HCT116 (cell line): ENCODE measurements around the gene SUSD4.

ENCODE experiments used
- EZH2 ChIP-seq: fragments of 200-600 bp; sonication (generic); IDR thresholded peaks from 2 replicates; pipeline ENCODE4 v1.6.1; 2017; ENCODE audit warnings: antibody characterized with exemption, mixed run types
- MAX ChIP-seq: IDR thresholded peaks from 2 replicates; pipeline ENCODE4 v1.6.1; 2012
- POLR2A ChIP-seq: IDR thresholded peaks from 2 replicates; pipeline ENCODE4 v1.7.0; 2011; ENCODE audit warnings: borderline replicate concordance; ENCODE audit not compliant: insufficient read depth, insufficient read length; ENCODE audit errors: extremely low read depth
- POLR2AphosphoS5 ChIP-seq: IDR thresholded peaks from 2 replicates; pipeline ENCODE4 v1.6.1; 2011; ENCODE audit warnings: mild to moderate bottlenecking, low read depth, low read length, moderate library complexity
- RAD21 ChIP-seq: IDR thresholded peaks from 2 replicates; pipeline ENCODE4 v1.6.1; 2012; ENCODE audit warnings: low read depth, mild to moderate bottlenecking
- SP1 ChIP-seq: IDR thresholded peaks from 2 replicates; pipeline ENCODE4 v1.6.1; 2012; ENCODE audit warnings: low read depth
- TCF7L2 ChIP-seq: IDR thresholded peaks from 2 replicates; pipeline ENCODE4 v1.7.0; 2011; ENCODE audit warnings: borderline replicate concordance, inconsistent platforms; ENCODE audit not compliant: insufficient read depth, insufficient read length; ENCODE audit errors: extremely low read depth
- YY1 ChIP-seq: IDR thresholded peaks from 2 replicates; pipeline ENCODE4 v1.6.1; 2011; ENCODE audit warnings: low read length, low read depth, moderate library complexity, mild to moderate bottlenecking; ENCODE audit not compliant: insufficient replicate concordance; ENCODE audit errors: extremely low read depth
- ZNF274 ChIP-seq: fragments of 200-500 bp; sonication (Bioruptor generic); IDR thresholded peaks from 2 replicates; pipeline ENCODE4 v1.6.1; 2014; ENCODE audit warnings: mild to moderate bottlenecking, low read depth, low read length, inconsistent platforms
- TF ChIP-seq, protein P1 (sequence below), 3 experiments: fragments of 200-600 bp in 1 of 3; sonication (generic) in 1 of 3; IDR thresholded peaks in 2 of 3; conservative IDR thresholded peaks in 1 of 3; 2 replicates each; pipeline ENCODE4 v1.5.1; 2012 to 2017; ENCODE audit warnings: low read depth in 2 of 3, low read length in 2 of 3, antibody characterized with exemption in 1 of 3, borderline replicate concordance in 1 of 3, control low read depth in 1 of 3, mild to moderate bottlenecking in 1 of 3, mixed read lengths in 1 of 3, mixed run types in 1 of 3, moderate library complexity in 1 of 3; ENCODE audit not compliant: insufficient read depth in 1 of 3
- TF ChIP-seq, protein P2 (sequence below): IDR thresholded peaks from 2 replicates; pipeline ENCODE4 v1.6.1; 2012; ENCODE audit warnings: low read depth
- TF ChIP-seq, protein P3 (sequence below): IDR thresholded peaks from 2 replicates; pipeline ENCODE4 v1.6.1; 2011; ENCODE audit warnings: mild to moderate bottlenecking, low read length, moderate library complexity; ENCODE audit not compliant: insufficient replicate concordance; ENCODE audit errors: extremely low read depth

GRCh38 chr1:223402790-223403142, 38.8 kb upstream of the SUSD4 start:
- no peak for TF ChIP-seq EZH2
- no peak for TF ChIP-seq SP1
- TF ChIP-seq YY1 = no peak
- TF ChIP-seq, protein P1, sequence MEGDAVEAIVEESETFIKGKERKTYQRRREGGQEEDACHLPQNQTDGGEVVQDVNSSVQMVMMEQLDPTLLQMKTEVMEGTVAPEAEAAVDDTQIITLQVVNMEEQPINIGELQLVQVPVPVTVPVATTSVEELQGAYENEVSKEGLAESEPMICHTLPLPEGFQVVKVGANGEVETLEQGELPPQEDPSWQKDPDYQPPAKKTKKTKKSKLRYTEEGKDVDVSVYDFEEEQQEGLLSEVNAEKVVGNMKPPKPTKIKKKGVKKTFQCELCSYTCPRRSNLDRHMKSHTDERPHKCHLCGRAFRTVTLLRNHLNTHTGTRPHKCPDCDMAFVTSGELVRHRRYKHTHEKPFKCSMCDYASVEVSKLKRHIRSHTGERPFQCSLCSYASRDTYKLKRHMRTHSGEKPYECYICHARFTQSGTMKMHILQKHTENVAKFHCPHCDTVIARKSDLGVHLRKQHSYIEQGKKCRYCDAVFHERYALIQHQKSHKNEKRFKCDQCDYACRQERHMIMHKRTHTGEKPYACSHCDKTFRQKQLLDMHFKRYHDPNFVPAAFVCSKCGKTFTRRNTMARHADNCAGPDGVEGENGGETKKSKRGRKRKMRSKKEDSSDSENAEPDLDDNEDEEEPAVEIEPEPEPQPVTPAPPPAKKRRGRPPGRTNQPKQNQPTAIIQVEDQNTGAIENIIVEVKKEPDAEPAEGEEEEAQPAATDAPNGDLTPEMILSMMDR (IDR thresholded peaks at IDR 0.05 in 2 of 3, conservative IDR thresholded peaks at IDR 0.05 in 1 of 3; ENCODE audit: borderline replicate concordance in 1 of 3, insufficient read depth in 1 of 3, low read depth in 2 of 3, low read length in 2 of 3) = no peak
- TF ChIP-seq POLR2A = no peak
- TF ChIP-seq, protein P2, sequence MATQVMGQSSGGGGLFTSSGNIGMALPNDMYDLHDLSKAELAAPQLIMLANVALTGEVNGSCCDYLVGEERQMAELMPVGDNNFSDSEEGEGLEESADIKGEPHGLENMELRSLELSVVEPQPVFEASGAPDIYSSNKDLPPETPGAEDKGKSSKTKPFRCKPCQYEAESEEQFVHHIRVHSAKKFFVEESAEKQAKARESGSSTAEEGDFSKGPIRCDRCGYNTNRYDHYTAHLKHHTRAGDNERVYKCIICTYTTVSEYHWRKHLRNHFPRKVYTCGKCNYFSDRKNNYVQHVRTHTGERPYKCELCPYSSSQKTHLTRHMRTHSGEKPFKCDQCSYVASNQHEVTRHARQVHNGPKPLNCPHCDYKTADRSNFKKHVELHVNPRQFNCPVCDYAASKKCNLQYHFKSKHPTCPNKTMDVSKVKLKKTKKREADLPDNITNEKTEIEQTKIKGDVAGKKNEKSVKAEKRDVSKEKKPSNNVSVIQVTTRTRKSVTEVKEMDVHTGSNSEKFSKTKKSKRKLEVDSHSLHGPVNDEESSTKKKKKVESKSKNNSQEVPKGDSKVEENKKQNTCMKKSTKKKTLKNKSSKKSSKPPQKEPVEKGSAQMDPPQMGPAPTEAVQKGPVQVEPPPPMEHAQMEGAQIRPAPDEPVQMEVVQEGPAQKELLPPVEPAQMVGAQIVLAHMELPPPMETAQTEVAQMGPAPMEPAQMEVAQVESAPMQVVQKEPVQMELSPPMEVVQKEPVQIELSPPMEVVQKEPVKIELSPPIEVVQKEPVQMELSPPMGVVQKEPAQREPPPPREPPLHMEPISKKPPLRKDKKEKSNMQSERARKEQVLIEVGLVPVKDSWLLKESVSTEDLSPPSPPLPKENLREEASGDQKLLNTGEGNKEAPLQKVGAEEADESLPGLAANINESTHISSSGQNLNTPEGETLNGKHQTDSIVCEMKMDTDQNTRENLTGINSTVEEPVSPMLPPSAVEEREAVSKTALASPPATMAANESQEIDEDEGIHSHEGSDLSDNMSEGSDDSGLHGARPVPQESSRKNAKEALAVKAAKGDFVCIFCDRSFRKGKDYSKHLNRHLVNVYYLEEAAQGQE = no peak
- TF ChIP-seq, protein P3, sequence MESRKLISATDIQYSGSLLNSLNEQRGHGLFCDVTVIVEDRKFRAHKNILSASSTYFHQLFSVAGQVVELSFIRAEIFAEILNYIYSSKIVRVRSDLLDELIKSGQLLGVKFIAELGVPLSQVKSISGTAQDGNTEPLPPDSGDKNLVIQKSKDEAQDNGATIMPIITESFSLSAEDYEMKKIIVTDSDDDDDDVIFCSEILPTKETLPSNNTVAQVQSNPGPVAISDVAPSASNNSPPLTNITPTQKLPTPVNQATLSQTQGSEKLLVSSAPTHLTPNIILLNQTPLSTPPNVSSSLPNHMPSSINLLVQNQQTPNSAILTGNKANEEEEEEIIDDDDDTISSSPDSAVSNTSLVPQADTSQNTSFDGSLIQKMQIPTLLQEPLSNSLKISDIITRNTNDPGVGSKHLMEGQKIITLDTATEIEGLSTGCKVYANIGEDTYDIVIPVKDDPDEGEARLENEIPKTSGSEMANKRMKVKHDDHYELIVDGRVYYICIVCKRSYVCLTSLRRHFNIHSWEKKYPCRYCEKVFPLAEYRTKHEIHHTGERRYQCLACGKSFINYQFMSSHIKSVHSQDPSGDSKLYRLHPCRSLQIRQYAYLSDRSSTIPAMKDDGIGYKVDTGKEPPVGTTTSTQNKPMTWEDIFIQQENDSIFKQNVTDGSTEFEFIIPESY = no peak
- TF ChIP-seq ZNF274 = no peak
- TF ChIP-seq TCF7L2 = no peak
- TF ChIP-seq POLR2AphosphoS5 = no peak
- no peak for TF ChIP-seq RAD21
- TF ChIP-seq MAX = no peak
